HG03342 (cell line): ENCODE measurements around the gene WDR74.
"Not testable (repeated sequence)": the region's sequence is repeated elsewhere in the genome, so short reads cannot be mapped to it uniquely, and the experiment has no call there.

Experiments
- ATAC-seq: cut with Tn5 transposase; IDR thresholded peaks from one replicate; pipeline ENCODE4 v1.9.1; 2021; ENCODE audit warnings: mild to moderate bottlenecking, moderate library complexity; ENCODE audit not compliant: unreplicated experiment

WDR74 gene

DNA sequence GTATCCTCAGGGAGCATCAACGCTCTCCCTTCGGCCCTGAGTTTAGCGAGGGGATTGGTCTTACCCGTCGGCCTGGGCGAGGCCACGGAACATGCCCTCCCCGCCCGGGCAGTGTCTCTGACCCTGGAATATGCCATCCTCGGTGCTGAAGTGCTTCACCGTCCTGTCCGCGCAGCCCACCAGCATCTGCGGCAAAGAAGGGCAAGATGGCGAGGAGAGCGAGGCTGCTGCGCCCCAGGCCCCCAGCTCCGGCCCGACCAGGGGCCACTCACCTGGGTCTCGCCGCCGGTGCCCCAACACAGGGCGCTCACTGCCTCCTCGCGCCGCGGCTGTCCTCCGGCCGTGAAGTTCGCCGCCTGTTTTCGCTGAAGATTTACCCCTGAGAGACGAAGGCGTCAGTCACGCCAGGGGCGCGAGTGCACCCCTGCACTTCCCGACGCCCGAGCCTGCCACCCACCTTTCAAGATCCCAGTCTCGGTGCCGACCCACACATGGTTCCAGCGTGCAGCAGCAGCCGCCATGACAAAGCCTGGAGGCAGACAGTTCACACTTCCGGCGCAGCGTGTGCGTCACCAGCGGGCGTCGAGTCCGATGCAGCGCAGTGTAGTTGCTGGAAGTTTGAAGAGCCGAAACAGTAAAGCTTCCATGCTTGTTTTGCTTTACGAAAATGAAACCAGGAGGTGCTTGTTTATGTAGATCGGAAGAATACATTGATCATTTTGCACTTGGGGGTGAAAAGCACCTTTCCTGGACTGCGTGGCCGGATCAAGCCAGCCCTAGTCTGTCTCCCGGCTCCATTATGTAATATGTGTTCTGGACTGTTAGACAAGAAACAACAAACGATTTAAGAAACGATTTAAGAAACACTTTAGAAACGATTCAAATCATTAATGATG is at the start of gene WDR74:
TSS of gene WDR74 (minus strand) at position 541 of the 896 bp plus-strand sequence. CDS start at position 521, 20 bp downstream.
- ATAC-seq, result peak; percentile 41

GRCh38 chr11:62889126-62889483 is 49.7 kb upstream of the WDR74 start:
- no peak for ATAC-seq

- ATAC-seq, result no peak
Measured at GRCh38 chr11:62888406-62888805, 49.0 kb upstream of the WDR74 start.

DNA sequence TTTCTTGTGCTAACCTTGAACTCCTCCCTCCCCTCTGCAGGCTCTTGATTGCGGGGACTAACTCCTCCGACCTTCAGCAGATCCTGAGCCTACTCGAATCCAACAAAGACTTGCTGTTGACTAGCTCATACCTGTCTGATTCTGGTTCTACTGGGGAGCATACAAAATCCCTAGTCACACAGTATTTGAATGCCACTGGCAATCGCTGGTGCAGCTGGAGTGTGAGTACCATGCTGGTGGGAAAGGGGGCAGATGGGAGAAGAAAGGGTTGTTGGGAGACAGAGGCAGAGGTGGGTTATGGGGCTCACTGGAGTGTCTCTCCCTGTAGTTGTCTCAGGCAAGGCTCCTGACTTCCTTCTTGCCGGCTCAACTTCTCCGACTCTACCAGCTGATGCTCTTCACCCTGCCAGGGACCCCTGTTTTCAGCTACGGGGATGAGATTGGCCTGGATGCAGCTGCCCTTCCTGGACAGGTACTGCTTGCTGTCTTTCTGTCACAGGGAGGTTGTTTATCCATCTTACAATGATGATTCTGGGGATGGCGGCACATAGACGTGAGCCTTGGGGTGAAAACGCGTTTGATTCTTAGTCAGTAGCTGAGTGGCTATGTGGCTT is 45.9 kb upstream of the WDR74 start:
- ATAC-seq, result no peak

DNA sequence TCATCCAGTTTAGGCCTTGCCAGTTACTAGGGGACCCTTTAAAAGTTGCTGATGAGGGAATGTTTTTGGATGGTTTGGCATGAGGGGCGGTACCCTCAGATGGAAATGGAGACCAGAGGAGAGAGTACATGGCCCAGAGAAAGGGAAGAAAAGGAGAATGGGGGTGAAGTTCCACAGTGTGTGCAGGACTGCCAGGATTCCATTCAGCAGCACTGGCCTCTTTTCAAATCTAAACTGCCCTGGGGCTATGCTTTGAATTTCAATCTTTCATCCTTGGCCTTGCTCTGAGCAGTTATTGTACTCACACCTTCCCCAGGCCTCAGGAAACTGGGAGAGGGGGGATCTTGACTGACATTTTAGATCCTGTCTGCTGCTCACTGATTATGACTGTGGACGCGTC is 44.3 kb upstream of the WDR74 start:
- ATAC-seq, result no peak

DNA sequence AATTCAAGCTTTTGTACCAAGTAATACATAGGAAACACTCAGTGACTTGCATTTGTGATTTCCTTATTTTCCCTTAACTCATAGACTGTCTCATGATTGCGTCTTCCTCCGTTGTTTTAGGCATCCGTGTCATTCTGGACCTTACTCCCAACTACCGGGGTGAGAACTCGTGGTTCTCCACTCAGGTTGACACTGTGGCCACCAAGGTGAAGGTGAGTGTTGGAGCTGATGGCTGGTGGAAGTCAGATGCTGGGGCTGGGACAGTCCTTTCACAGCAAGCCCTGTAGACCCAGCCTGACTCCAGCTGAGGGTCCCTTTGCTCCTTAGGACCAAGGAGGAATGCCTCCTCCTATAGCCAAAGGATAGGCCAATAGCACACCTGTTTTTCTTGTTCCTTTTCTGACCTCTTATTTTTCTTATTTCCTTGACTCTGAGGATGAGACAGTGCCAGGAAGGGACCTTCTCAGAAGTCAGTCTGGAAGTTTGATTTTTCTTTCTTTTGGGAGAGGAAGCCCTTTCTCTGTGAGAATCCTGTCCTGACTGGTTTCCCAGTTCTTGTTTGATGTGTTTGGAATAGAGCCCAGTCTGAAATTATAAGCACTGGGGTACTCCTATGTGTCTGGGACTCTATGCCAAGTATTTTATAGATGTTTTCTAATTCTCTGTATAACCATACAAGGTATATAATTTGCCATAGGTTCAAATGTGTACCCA is 43.6 kb upstream of the WDR74 start:
- no peak for ATAC-seq

GRCh38 chr11:62882431-62882749 is 43.0 kb upstream of the WDR74 start:
- ATAC-seq, result no peak

DNA sequence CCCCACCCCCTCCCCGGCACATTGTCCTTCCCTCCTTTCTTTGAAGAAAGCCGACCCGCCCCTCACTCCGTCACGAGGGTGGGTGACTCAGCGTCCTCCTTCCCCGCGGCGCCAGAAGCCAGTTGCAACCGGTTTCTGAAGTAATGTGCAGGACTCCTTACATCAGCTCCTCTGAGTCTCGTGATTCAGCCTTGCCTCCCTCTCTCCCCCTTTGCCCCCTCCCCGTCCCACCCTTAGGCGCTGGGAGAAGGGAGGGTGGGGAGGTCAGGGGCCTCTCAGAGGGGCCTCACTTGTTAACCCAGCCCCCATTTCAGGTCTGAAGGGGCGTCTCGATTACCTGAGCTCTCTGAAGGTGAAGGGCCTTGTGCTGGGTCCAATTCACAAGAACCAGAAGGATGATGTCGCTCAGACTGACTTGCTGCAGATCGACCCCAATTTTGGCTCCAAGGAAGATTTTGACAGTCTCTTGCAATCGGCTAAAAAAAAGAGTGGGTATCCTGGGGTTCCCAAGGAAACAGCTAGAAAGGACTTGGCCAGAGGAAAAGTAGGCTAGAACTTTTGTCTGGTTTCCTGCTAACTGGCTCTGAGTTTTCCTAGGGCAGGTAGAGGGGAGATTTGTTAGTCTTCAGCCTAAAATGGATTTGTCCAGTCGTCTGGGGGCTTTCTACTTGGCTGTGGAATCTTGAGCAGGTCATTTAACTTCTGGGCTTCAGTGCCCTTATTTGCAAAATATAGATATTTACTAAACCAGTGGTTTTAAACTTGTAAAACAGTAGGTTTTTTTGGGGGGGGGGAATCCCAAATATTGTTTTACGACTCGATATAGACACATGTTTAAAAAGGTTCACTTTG is 42.4 kb upstream of the WDR74 start:
- ATAC-seq, result peak; percentile 45

GRCh38 chr11:62880803-62881578 is 41.6 kb upstream of the WDR74 start, which contains the start of gene SLC3A2:
Gene SLC3A2, plus strand, starts transcription at chr11:62880896. Its CDS starts 128 bp downstream, at chr11:62881024.
- peak; percentile 71 for ATAC-seq

- ATAC-seq, result peak; percentile 13
Measured at GRCh38 chr11:62880231-62880802, 40.9 kb upstream of the WDR74 start.

DNA sequence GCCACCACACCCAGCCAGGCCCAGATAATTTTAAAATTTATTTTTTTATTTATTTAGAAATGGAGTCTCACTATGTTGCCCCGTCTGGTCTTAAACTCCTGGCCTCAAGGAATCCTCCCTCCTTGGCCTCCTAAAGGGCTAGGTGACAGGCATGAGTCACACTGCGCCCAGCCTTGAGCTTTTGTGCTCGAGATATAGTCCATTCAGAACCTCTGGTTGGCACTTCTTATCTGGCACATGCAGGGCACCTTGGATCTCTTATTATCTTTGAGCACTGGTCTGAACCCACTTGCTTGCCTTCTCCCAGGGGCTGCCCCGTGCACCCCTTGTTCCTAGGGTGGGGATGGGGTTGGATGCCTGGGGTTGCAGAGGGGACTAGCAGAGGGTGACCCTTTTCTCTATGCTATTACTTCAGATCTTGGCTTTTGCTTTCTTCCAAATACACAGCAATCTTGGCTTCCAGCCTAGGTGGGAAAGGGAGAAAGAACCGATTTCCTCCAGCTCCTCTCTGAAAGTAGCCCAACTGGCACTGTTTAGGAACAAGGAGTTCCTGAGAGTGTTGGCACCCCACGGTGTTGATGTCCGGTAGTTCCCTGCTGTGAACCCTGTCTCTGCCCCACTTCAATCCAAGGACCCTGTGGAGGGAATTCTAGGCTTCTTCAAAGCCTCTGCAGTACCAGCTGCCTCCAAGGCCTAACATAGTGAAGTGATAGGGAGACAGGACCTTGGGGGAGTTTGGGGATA is 40.0 kb upstream of the WDR74 start:
- no peak for ATAC-seq

- no peak for ATAC-seq
Measured at GRCh38 chr11:62876712-62877111, 37.3 kb upstream of the WDR74 start.

- no peak for ATAC-seq
Measured at GRCh38 chr11:62875698-62876478, 36.5 kb upstream of the WDR74 start.

- ATAC-seq, result no peak
Measured at GRCh38 chr11:62874851-62875250, 35.5 kb upstream of the WDR74 start.

GRCh38 chr11:62865635-62866034 is 26.2 kb upstream of the WDR74 start:
- ATAC-seq, result no peak

- ATAC-seq, result no peak
Measured at GRCh38 chr11:62863687-62864335, 24.4 kb upstream of the WDR74 start.

DNA sequence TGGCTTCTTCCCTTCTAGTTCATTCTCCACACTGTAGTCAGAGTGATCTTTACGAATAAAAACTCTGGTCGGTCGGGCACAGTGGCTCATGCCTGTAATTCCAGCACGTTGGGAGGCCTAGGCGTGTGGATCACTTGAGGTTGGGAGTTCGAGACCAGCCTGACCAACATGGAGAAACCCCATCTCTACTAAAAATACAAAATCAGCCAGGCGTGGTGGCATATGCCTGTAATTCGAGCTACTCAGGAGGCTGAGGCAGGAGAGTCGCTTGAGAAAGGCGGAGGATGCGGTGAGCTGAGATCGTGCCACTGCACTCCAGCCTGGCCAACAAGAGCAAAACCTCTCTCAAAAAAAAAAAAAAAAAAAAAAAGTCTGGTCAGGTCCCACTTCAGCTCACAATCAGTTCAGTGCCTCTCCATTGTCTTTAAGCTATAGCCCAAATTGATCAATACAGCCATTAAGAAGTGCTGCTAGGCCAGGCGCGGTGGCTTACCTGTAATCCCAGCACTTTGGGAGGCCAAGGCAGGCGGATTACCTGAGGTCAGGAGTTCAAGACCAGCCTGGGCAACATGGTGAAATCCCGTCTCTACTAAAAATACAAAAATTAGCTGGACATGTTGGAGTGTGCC is 22.3 kb upstream of the WDR74 start:
- not testable (repeated sequence) for ATAC-seq
